Measurements from ENCODE around the gene EBI3.
"Not testable (repeated sequence)": the region's sequence is repeated elsewhere in the genome, so short reads cannot be mapped to it uniquely, and the experiment has no call there.

EBI3 gene

GRCh38 chr19:4201798-4202197, 27.5 kb upstream of the EBI3 start:
- Histone ChIP-seq H3K4me3 (ENCODE audit: low read length in 2 of 2) (no peak overlapping the region), H3K9me3 (ENCODE audit: control insufficient read depth in 2 of 2, low read length in 2 of 2) (no peaks in the 10 kb centered on the region), H3K36me3 (ENCODE audit: control insufficient read depth in 2 of 2, insufficient read depth in 2 of 2, low read length in 2 of 2) (no peaks in the 10 kb centered on the region), H3K9ac (ENCODE audit: low read length in 2 of 2) (no peak overlapping the region), H3K27me3 (ENCODE audit: control insufficient read depth in 1 of 2, insufficient read depth in 2 of 2, low read length in 2 of 2) (peaks cover 16 to 19% of the 10 kb centered on the region in 2 donors), H3K4me1 (ENCODE audit: control insufficient read depth, insufficient read depth, low read length) (peaks cover 3% of the 10 kb centered on the region), H3K27ac (ENCODE audit: low read length) (no peak overlapping the region)

- H3K36me3 ChIP-seq (ENCODE audit: control insufficient read depth in 2 of 2, insufficient read depth in 2 of 2, low read length in 2 of 2): no peaks in the 10 kb centered on the region
- peaks cover 3% of the 10 kb centered on the region for H3K4me1 ChIP-seq (ENCODE audit: control insufficient read depth, insufficient read depth, low read length)
- no peak overlapping the region for H3K9ac ChIP-seq (ENCODE audit: low read length in 2 of 2)
- H3K9me3 ChIP-seq (ENCODE audit: control insufficient read depth in 2 of 2, low read length in 2 of 2): no peaks in the 10 kb centered on the region
- no peak overlapping the region for H3K27ac ChIP-seq (ENCODE audit: low read length)
- H3K4me3 ChIP-seq (ENCODE audit: low read length in 2 of 2): no peak overlapping the region
- H3K27me3 ChIP-seq (ENCODE audit: control insufficient read depth in 1 of 2, insufficient read depth in 2 of 2, low read length in 2 of 2): peaks cover 0 to 11% of the 10 kb centered on the region in 2 donors
Observed at GRCh38 chr19:4206818-4207484, 22.4 kb upstream of the EBI3 start.

GRCh38 chr19:4208385-4209094, 20.8 kb upstream of the EBI3 start:
- H3K9me3 ChIP-seq (ENCODE audit: control insufficient read depth in 2 of 2, low read length in 2 of 2): no peaks in the 10 kb centered on the region
- H3K27me3 ChIP-seq (ENCODE audit: control insufficient read depth in 1 of 2, insufficient read depth in 2 of 2, low read length in 2 of 2): peaks cover 0 to 11% of the 10 kb centered on the region in 2 donors
- H3K4me3 ChIP-seq (ENCODE audit: low read length in 2 of 2): no peak overlapping the region
- H3K27ac ChIP-seq (ENCODE audit: low read length): no peak overlapping the region
- no peak overlapping the region for H3K9ac ChIP-seq (ENCODE audit: low read length in 2 of 2)
- H3K36me3 ChIP-seq (ENCODE audit: control insufficient read depth in 2 of 2, insufficient read depth in 2 of 2, low read length in 2 of 2): no peaks in the 10 kb centered on the region
- peaks cover 3% of the 10 kb centered on the region for H3K4me1 ChIP-seq (ENCODE audit: control insufficient read depth, insufficient read depth, low read length)

GRCh38 chr19:4210166-4210731, 19.1 kb upstream of the EBI3 start:
- H3K9ac ChIP-seq (ENCODE audit: low read length in 2 of 2): no peak overlapping the region
- no peaks in the 10 kb centered on the region for H3K36me3 ChIP-seq (ENCODE audit: control insufficient read depth in 2 of 2, insufficient read depth in 2 of 2, low read length in 2 of 2)
- H3K27ac ChIP-seq (ENCODE audit: low read length): no peak overlapping the region
- H3K4me3 ChIP-seq (ENCODE audit: low read length in 2 of 2): no peak overlapping the region
- no peaks in the 10 kb centered on the region for H3K4me1 ChIP-seq (ENCODE audit: control insufficient read depth, insufficient read depth, low read length)
- H3K9me3 ChIP-seq (ENCODE audit: control insufficient read depth in 2 of 2, low read length in 2 of 2): no peaks in the 10 kb centered on the region
- H3K27me3 ChIP-seq (ENCODE audit: control insufficient read depth in 1 of 2, insufficient read depth in 2 of 2, low read length in 2 of 2): peaks cover 0 to 11% of the 10 kb centered on the region in 2 donors

- Histone ChIP-seq H3K9ac (ENCODE audit: low read length in 2 of 2) (no peak overlapping the region), H3K27me3 (ENCODE audit: control insufficient read depth in 1 of 2, insufficient read depth in 2 of 2, low read length in 2 of 2) (peaks cover 0 to 3% of the 10 kb centered on the region in 2 donors), H3K27ac (ENCODE audit: low read length) (no peak overlapping the region), H3K9me3 (ENCODE audit: control insufficient read depth in 2 of 2, low read length in 2 of 2) (no peaks in the 10 kb centered on the region), H3K4me3 (ENCODE audit: low read length in 2 of 2) (no peak overlapping the region), H3K36me3 (ENCODE audit: control insufficient read depth in 2 of 2, insufficient read depth in 2 of 2, low read length in 2 of 2) (no peaks in the 10 kb centered on the region), H3K4me1 (ENCODE audit: control insufficient read depth, insufficient read depth, low read length) (no peaks in the 10 kb centered on the region)
Observed at GRCh38 chr19:4213116-4213515, 16.2 kb upstream of the EBI3 start.

GRCh38 chr19:4215807-4216206, 13.5 kb upstream of the EBI3 start:
- Histone ChIP-seq H3K9ac (ENCODE audit: low read length in 2 of 2) (no peak overlapping the region), H3K9me3 (ENCODE audit: control insufficient read depth in 2 of 2, low read length in 2 of 2) (no peaks in the 10 kb centered on the region), H3K27me3 (ENCODE audit: control insufficient read depth in 1 of 2, insufficient read depth in 2 of 2, low read length in 2 of 2) (peaks cover 0 to 2% of the 10 kb centered on the region in 2 donors), H3K36me3 (ENCODE audit: control insufficient read depth in 2 of 2, insufficient read depth in 2 of 2, low read length in 2 of 2) (no peaks in the 10 kb centered on the region), H3K4me3 (ENCODE audit: low read length in 2 of 2) (no peak overlapping the region), H3K4me1 (ENCODE audit: control insufficient read depth, insufficient read depth, low read length) (no peaks in the 10 kb centered on the region), H3K27ac (ENCODE audit: low read length) (no peak overlapping the region)

- no peak overlapping the region for H3K27ac ChIP-seq (ENCODE audit: low read length)
- H3K4me3 ChIP-seq (ENCODE audit: low read length in 2 of 2): no peak overlapping the region
- H3K9ac ChIP-seq (ENCODE audit: low read length in 2 of 2): no peak overlapping the region
- H3K27me3 ChIP-seq (ENCODE audit: control insufficient read depth in 1 of 2, insufficient read depth in 2 of 2, low read length in 2 of 2): peaks cover 0 to 2% of the 10 kb centered on the region in 2 donors
- H3K9me3 ChIP-seq (ENCODE audit: control insufficient read depth in 2 of 2, low read length in 2 of 2): no peaks in the 10 kb centered on the region
- no peaks in the 10 kb centered on the region for H3K4me1 ChIP-seq (ENCODE audit: control insufficient read depth, insufficient read depth, low read length)
- H3K36me3 ChIP-seq (ENCODE audit: control insufficient read depth in 2 of 2, insufficient read depth in 2 of 2, low read length in 2 of 2): no peaks in the 10 kb centered on the region
Observed at GRCh38 chr19:4216846-4217245, 12.5 kb upstream of the EBI3 start.

- Histone ChIP-seq H3K4me3 (ENCODE audit: low read length in 2 of 2) (no peak overlapping the region), H3K4me1 (ENCODE audit: control insufficient read depth, insufficient read depth, low read length) (no peaks in the 10 kb centered on the region), H3K36me3 (ENCODE audit: control insufficient read depth in 2 of 2, insufficient read depth in 2 of 2, low read length in 2 of 2) (no peaks in the 10 kb centered on the region), H3K27ac (ENCODE audit: low read length) (no peak overlapping the region), H3K9me3 (ENCODE audit: control insufficient read depth in 2 of 2, low read length in 2 of 2) (no peaks in the 10 kb centered on the region), H3K27me3 (ENCODE audit: control insufficient read depth in 1 of 2, insufficient read depth in 2 of 2, low read length in 2 of 2) (peaks cover 0 to 2% of the 10 kb centered on the region in 2 donors), H3K9ac (ENCODE audit: low read length in 2 of 2) (no peak overlapping the region)
Observed at GRCh38 chr19:4217429-4218264, 11.7 kb upstream of the EBI3 start.

GRCh38 chr19:4218523-4218922, 10.8 kb upstream of the EBI3 start:
- H3K36me3 ChIP-seq (ENCODE audit: control insufficient read depth in 2 of 2, insufficient read depth in 2 of 2, low read length in 2 of 2); H3K27ac ChIP-seq (ENCODE audit: low read length); H3K9ac ChIP-seq (ENCODE audit: low read length in 2 of 2); H3K4me3 ChIP-seq (ENCODE audit: low read length in 2 of 2); H3K9me3 ChIP-seq (ENCODE audit: control insufficient read depth in 2 of 2, low read length in 2 of 2); H3K4me1 ChIP-seq (ENCODE audit: control insufficient read depth, insufficient read depth, low read length); H3K27me3 ChIP-seq (ENCODE audit: control insufficient read depth in 1 of 2, insufficient read depth in 2 of 2, low read length in 2 of 2): not testable (repeated sequence)

GRCh38 chr19:4220188-4220587, 9.1 kb upstream of the EBI3 start:
- Histone ChIP-seq H3K36me3 (ENCODE audit: control insufficient read depth in 2 of 2, insufficient read depth in 2 of 2, low read length in 2 of 2) (no peaks in the 10 kb centered on the region), H3K27ac (ENCODE audit: low read length) (no peak overlapping the region), H3K4me3 (ENCODE audit: low read length in 2 of 2) (no peak overlapping the region), H3K4me1 (ENCODE audit: control insufficient read depth, insufficient read depth, low read length) (no peaks in the 10 kb centered on the region), H3K9me3 (ENCODE audit: control insufficient read depth in 2 of 2, low read length in 2 of 2) (no peaks in the 10 kb centered on the region), H3K9ac (ENCODE audit: low read length in 2 of 2) (no peak overlapping the region), H3K27me3 (ENCODE audit: control insufficient read depth in 1 of 2, insufficient read depth in 2 of 2, low read length in 2 of 2) (peaks cover 0 to 2% of the 10 kb centered on the region in 2 donors)
